Stimulated activated CD8-positive, alpha-beta memory T cell treated with anti-CD3 and anti-CD28 coated beads, Interleukin-15, amount 100 ng/mL, for 1 hour (primary cell): ENCODE data around the gene MBD3L2.
"Not testable (repeated sequence)": the region's sequence is repeated elsewhere in the genome, so short reads cannot be mapped to it uniquely, and the experiment has no call there.

Experiments used
- DNase-seq: peaks from one replicate; pipeline ENCODE4 v3.0.0-alpha.2; 2020; ENCODE audit warnings: low read depth

Gene MBD3L2

DNA sequence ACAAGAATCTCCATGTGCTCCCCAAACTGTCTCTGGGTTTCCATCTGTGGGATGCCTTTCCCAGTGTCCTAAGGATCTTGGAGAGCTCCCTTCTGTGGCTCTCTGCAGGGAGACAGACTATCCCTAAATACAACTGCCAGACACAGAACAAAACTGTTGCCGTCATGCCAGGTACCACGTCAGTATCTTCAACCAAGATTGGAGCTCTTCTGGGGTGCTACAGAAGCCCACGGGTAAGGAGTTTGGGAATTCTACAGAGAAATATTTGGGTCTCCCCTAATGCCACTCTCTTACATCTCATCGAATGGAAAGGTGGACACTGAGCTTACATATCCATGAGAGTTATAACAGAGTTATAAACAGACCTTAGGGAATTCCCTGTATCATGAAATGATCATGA, 14.2 kb downstream of the MBD3L2 start:
- DNase-seq: no peak

- no peak for DNase-seq
Observed at GRCh38 chr19:7063764-7064418, 14.8 kb downstream of the MBD3L2 start.

DNA sequence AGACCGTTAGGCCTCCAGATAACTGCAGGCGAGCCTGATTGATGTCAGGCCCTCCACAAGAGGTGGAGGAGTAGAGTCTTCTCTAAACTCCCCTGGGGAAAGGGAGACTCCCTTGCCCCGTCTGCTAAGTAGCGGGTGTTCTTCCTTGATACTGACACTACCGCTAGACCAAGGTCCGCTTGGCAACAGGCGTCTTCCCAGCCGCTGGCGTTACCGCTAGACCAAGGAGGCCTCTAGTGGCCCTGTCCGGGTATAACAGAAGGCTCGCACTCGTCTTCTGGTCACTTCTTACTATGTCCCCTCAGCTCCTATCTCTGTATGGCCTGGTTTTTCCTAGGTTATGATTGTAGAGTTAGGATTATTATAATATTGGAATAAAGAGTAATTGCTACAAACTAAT, 18.0 kb downstream of the MBD3L2 start:
- DNase-seq: not testable (repeated sequence)

GRCh38 chr19:7067716-7068115, 18.6 kb downstream of the MBD3L2 start:
- no peak for DNase-seq

GRCh38 chr19:7068599-7068998, 19.5 kb downstream of the MBD3L2 start:
- DNase-seq: no peak

GRCh38 chr19:7069042-7069903, 20.2 kb downstream of the MBD3L2 start, which contains the start of gene ZNF557:
ZNF557 (plus strand) TSS chr19:7069703; CDS start chr19:7075075, 5,372 bp downstream.
- peak; percentile 98 for DNase-seq

DNA sequence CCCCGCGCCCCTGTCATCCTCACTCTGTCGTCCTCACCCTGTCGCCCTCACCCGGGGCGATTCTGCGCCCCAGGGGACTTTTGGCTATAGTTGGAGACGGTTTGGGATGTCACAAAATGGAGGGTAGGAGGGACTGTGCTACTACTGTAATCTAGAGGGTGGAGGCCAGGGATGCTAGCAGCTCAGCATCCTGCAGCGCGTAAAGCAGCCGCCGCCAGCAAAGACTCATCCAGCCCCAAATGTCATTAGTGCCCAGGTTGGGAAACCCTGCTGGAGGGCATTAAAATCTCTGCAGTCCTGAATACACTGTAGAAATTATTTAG, 20.7 kb downstream of the MBD3L2 start:
- no peak for DNase-seq

GRCh38 chr19:7072541-7072940, 23.4 kb downstream of the MBD3L2 start:
- DNase-seq: no peak

DNA sequence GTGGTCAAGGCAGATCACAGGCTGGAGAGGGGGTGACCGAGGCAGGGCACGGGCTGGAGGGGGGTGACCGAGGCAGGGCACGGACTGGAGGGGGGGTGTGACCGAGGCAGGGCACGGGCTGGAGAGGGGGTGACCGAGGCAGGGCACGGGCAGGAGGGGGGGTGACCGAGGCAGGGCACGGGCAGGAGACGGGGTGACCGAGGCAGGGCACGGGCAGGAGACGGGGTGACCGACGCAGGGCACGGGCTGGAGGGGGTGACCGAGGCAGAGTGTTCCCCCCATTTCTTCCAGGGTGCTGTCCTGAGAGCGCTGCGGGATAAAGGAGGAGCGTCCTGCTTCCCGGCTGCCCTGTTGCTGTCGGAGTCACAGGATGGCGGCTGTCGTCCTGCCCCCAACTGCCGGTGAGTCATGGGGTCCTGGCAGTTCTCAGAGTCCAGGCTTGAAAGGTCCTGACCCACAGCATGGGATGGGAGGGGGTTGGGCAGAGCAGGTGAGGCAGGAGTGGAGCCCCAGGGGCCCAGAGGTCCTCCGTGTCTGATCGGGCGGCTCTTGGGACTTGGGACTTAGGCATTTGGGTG, 25.7 kb downstream of the MBD3L2 start:
- no peak for DNase-seq

DNA sequence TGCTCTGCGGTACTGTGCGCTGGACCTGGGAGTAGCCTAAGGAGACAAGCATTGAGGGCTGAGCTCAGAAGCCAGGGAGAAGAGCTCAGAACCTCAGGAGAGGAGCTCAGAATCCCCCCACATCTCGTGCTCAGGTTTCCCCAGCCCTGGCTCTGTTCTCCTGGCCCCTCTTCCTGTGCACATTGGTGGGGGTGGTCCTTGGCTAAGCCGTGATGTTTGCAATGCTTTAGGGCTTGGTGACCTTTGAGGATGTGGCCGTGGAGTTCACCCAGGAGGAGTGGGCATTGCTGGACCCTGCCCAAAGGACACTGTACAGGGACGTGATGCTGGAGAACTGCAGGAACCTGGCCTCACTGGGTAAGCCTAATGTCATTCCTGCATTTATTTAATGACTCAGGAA, 27.0 kb downstream of the MBD3L2 start:
- DNase-seq: no peak

GRCh38 chr19:7078008-7078407, 28.9 kb downstream of the MBD3L2 start:
- DNase-seq: no peak

- no peak for DNase-seq
Observed at GRCh38 chr19:7083076-7083956, 34.2 kb downstream of the MBD3L2 start.

DNA sequence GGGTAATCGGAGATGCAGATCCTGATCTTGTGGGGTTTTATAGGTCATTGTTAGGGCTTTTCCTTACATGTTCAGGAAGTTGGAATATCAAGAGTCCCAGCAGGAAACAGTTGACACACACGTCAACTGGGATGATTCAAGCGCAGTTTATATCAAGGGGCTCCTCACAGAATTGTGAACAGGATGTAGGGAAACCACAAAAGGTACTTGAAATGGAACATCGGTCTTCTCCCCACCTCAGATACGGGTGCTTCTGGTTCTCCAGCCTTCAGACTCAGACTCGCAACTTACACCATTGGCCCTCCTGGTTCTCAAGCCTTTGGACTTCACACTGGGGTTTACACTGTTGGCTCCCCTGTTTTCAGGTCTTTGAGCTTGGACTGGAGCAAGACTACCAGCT, 39.9 kb downstream of the MBD3L2 start:
- DNase-seq: no peak

- DNase-seq: no peak
Observed at GRCh38 chr19:7098096-7098495, 49.0 kb downstream of the MBD3L2 start.

- DNase-seq: peak; percentile 73
Observed at GRCh38 chr19:7098701-7099596, 49.8 kb downstream of the MBD3L2 start.

DNA sequence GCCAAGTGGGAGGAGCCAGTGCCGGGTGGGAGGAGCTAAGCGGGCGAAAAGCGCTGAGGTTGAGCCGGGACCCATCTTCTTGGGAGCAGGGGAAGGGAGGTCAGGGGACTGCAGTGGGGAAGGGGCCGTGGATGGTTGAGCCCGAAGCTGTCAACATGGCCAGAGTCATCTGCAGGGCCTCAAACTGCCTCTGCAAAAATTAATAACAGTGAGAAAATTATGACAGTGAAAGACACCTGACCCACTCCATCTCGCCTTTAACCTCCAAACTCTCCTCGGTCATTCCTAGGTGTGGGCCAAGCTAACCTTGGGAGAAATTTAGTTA, 50.4 kb downstream of the MBD3L2 start:
- DNase-seq: no peak
